ENCODE results near the gene MAP1LC3A.

The MAP1LC3A gene

DNA sequence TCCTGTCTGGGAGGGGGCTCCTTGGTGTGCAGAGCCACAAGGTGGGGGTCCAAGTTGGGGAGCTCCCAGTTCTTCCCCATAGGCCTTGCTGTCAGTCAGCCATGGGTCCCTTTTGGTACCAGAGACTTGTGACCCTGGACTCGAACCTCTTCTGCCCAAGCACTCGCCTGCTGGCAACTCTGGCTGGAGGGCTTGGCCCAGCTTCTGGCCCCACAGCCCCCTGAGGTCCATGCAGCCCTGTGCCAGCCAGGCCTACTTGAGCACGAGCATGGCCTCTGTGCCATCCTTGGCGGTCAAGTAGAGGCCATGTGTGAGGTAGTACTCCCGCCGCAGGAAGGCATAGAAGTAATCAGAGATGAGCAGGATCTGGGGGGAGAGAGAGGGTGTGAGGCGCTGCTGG is 2.1 kb downstream of the MAP1LC3A start:
- no peak overlapping the region for H2AK5ac ChIP-seq (ENCODE audit: low read length)
- H3K79me2 ChIP-seq (ENCODE audit: control insufficient read depth, insufficient read depth, low read length) = no peaks in the 10 kb centered on the region
- no peaks in the 10 kb centered on the region for H3K27me3 ChIP-seq (ENCODE audit: insufficient read depth, low read length, poor library complexity)
- H2BK120ac ChIP-seq (ENCODE audit: low read depth, low read length) = no peak overlapping the region
- H3K56ac ChIP-seq (ENCODE audit: low read length) = no peak overlapping the region
- no peak overlapping the region for H3K27ac ChIP-seq (ENCODE audit: low read depth, low read length)
- no peak overlapping the region for H3K4ac ChIP-seq (ENCODE audit: low read depth, low read length)
- WGBS (ENCODE audit: extremely low coverage, insufficient coverage, low lambda C conversion rate) = no CpG with 5 or more reads among the region's 7 CpGs
- no peak overlapping the region for H3K4me2 ChIP-seq (ENCODE audit: low read length)
- H3K36me3 ChIP-seq (ENCODE audit: control insufficient read depth, insufficient read depth, low read length) = peaks cover under 1% of the 10 kb centered on the region
- no peak overlapping the region for H2BK15ac ChIP-seq (replicated peaks; ENCODE audit: low read depth)
- H4K8ac ChIP-seq (ENCODE audit: low read depth, low read length) = no peak overlapping the region
- H3K79me1 ChIP-seq (ENCODE audit: low read length) = no peaks in the 10 kb centered on the region
- no peak overlapping the region for H2BK5ac ChIP-seq (ENCODE audit: low read length)
- DNase-seq = no peak
- H3K23ac ChIP-seq (ENCODE audit: low read length) = no peak overlapping the region
- no peak overlapping the region for H3K4me3 ChIP-seq (ENCODE audit: low read length)
- H3K18ac ChIP-seq (ENCODE audit: low read length) = no peak overlapping the region
- H3K9ac ChIP-seq (ENCODE audit: low read length) = no peak overlapping the region
- no peak overlapping the region for H4K5ac ChIP-seq (ENCODE audit: low read length)
- no peaks in the 10 kb centered on the region for H3K4me1 ChIP-seq (ENCODE audit: control insufficient read depth, low read depth, low read length)

DNA sequence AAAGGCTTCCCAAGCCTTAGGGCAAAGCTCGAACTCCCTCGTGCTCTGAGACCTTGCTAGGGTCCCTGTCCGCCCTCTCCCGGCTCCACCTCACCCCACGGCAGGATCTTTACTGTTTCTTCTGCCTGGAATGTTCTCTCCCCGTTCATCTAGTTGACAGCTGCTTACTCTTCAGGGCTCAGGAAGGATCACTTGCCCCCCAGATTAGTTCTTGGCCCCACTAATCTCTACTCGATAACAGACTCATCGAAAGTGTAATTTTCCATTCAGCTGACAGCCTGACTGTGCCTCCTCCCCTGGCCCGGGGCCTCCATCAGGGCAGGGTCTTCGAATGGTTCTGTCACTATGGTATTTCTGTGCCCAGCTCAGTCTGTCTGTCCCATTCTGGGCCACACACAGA is 3.1 kb downstream of the MAP1LC3A start:
- H3K4me3 ChIP-seq (ENCODE audit: low read length) = no peak overlapping the region
- H2AK5ac ChIP-seq (ENCODE audit: low read length) = no peak overlapping the region
- H2BK5ac ChIP-seq (ENCODE audit: low read length) = no peak overlapping the region
- H3K56ac ChIP-seq (ENCODE audit: low read length) = no peak overlapping the region
- H2BK120ac ChIP-seq (ENCODE audit: low read depth, low read length) = no peak overlapping the region
- no peaks in the 10 kb centered on the region for H3K79me1 ChIP-seq (ENCODE audit: low read length)
- peaks cover 1% of the 10 kb centered on the region for H3K36me3 ChIP-seq (ENCODE audit: control insufficient read depth, insufficient read depth, low read length)
- H3K27me3 ChIP-seq (ENCODE audit: insufficient read depth, low read length, poor library complexity) = no peaks in the 10 kb centered on the region
- no peaks in the 10 kb centered on the region for H3K4me1 ChIP-seq (ENCODE audit: control insufficient read depth, low read depth, low read length)
- H3K79me2 ChIP-seq (ENCODE audit: control insufficient read depth, insufficient read depth, low read length) = no peaks in the 10 kb centered on the region
- H3K4me2 ChIP-seq (ENCODE audit: low read length) = no peak overlapping the region
- H3K4ac ChIP-seq (ENCODE audit: low read depth, low read length) = no peak overlapping the region
- no peak overlapping the region for H2BK15ac ChIP-seq (replicated peaks; ENCODE audit: low read depth)
- WGBS (ENCODE audit: extremely low coverage, insufficient coverage, low lambda C conversion rate) = no CpG with 5 or more reads among the region's 10 CpGs
- no peak overlapping the region for H3K9ac ChIP-seq (ENCODE audit: low read length)
- H4K8ac ChIP-seq (ENCODE audit: low read depth, low read length) = no peak overlapping the region
- no peak overlapping the region for H3K18ac ChIP-seq (ENCODE audit: low read length)
- DNase-seq = no peak
- no peak overlapping the region for H3K27ac ChIP-seq (ENCODE audit: low read depth, low read length)
- no peak overlapping the region for H4K5ac ChIP-seq (ENCODE audit: low read length)
- H3K23ac ChIP-seq (ENCODE audit: low read length) = no peak overlapping the region

DNA sequence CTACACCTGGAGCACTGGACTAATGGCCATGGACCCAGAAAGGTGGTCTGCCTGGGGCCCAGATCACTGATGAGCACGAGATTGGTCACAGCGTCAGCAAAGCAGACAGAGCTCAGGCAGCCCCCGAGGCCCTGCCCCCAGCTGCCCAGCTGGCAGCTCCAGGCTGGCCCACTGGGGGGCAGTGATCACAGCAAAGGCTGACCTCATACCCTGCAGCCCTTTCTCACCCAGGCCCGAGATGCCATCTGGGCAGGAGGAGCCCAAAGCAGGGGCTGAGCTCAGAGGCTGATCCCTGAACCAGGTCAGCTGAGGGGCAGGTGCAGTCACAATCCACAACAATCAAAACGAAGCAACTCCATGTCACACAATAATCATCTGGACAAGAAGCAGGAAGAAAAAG is 4.1 kb downstream of the MAP1LC3A start:
- Histone ChIP-seq H2BK15ac (replicated peaks; ENCODE audit: low read depth) (no peak overlapping the region), H3K79me1 (ENCODE audit: low read length) (no peaks in the 10 kb centered on the region), H2BK120ac (ENCODE audit: low read depth, low read length) (no peak overlapping the region), H4K8ac (ENCODE audit: low read depth, low read length) (no peak overlapping the region), H4K5ac (ENCODE audit: low read length) (no peak overlapping the region), H3K4me1 (ENCODE audit: control insufficient read depth, low read depth, low read length) (no peaks in the 10 kb centered on the region), H2BK5ac (ENCODE audit: low read length) (no peak overlapping the region), H3K4me2 (ENCODE audit: low read length) (no peak overlapping the region), H3K9ac (ENCODE audit: low read length) (no peak overlapping the region), H3K4ac (ENCODE audit: low read depth, low read length) (no peak overlapping the region), H3K79me2 (ENCODE audit: control insufficient read depth, insufficient read depth, low read length) (no peaks in the 10 kb centered on the region), H3K27me3 (ENCODE audit: insufficient read depth, low read length, poor library complexity) (no peaks in the 10 kb centered on the region), H3K27ac (ENCODE audit: low read depth, low read length) (no peak overlapping the region), H3K56ac (ENCODE audit: low read length) (no peak overlapping the region), H3K36me3 (ENCODE audit: control insufficient read depth, insufficient read depth, low read length) (peaks cover 1% of the 10 kb centered on the region), H2AK5ac (ENCODE audit: low read length) (no peak overlapping the region), H3K23ac (ENCODE audit: low read length) (no peak overlapping the region), H3K18ac (ENCODE audit: low read length) (no peak overlapping the region), H3K4me3 (ENCODE audit: low read length) (no peak overlapping the region)
- WGBS (ENCODE audit: extremely low coverage, insufficient coverage, low lambda C conversion rate) = no CpG with 5 or more reads among the region's 5 CpGs
- peak; percentile 59 for DNase-seq

DNA sequence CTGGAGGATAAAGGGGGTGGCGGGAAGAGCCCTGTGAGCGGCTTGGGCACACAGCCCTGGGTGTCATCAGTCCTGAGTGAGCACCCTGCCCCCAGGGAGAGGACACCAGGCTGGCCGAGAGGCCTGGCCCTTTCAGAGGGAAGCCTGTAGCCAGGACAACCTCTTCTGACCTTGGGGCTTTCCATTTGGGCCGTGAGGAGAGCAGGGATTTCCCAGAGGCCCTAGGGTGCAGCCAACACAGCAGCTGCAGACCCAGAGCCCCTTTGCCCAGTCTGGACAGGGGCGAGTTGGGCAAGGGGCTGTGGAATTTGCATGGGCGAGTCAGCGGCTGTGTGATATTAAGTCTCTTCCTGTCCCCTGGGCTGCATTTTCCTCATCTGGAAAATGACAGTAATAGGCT is 6.3 kb downstream of the MAP1LC3A start:
- WGBS (ENCODE audit: extremely low coverage, insufficient coverage, low lambda C conversion rate) = no CpG with 5 or more reads among the region's 7 CpGs
- H3K27me3 ChIP-seq (ENCODE audit: insufficient read depth, low read length, poor library complexity) = no peaks in the 10 kb centered on the region
- H4K8ac ChIP-seq (ENCODE audit: low read depth, low read length) = no peak overlapping the region
- H3K56ac ChIP-seq (ENCODE audit: low read length) = no peak overlapping the region
- H3K36me3 ChIP-seq (ENCODE audit: control insufficient read depth, insufficient read depth, low read length) = peaks cover 1% of the 10 kb centered on the region
- no peak overlapping the region for H2BK15ac ChIP-seq (replicated peaks; ENCODE audit: low read depth)
- no peak for DNase-seq
- H3K4me3 ChIP-seq (ENCODE audit: low read length) = no peak overlapping the region
- no peak overlapping the region for H3K23ac ChIP-seq (ENCODE audit: low read length)
- H3K27ac ChIP-seq (ENCODE audit: low read depth, low read length) = no peak overlapping the region
- no peaks in the 10 kb centered on the region for H3K4me1 ChIP-seq (ENCODE audit: control insufficient read depth, low read depth, low read length)
- no peaks in the 10 kb centered on the region for H3K79me1 ChIP-seq (ENCODE audit: low read length)
- no peak overlapping the region for H2BK120ac ChIP-seq (ENCODE audit: low read depth, low read length)
- no peak overlapping the region for H3K18ac ChIP-seq (ENCODE audit: low read length)
- H2BK5ac ChIP-seq (ENCODE audit: low read length) = no peak overlapping the region
- no peak overlapping the region for H4K5ac ChIP-seq (ENCODE audit: low read length)
- no peak overlapping the region for H3K4ac ChIP-seq (ENCODE audit: low read depth, low read length)
- no peak overlapping the region for H2AK5ac ChIP-seq (ENCODE audit: low read length)
- H3K79me2 ChIP-seq (ENCODE audit: control insufficient read depth, insufficient read depth, low read length) = no peaks in the 10 kb centered on the region
- no peak overlapping the region for H3K9ac ChIP-seq (ENCODE audit: low read length)
- H3K4me2 ChIP-seq (ENCODE audit: low read length) = no peak overlapping the region

DNA sequence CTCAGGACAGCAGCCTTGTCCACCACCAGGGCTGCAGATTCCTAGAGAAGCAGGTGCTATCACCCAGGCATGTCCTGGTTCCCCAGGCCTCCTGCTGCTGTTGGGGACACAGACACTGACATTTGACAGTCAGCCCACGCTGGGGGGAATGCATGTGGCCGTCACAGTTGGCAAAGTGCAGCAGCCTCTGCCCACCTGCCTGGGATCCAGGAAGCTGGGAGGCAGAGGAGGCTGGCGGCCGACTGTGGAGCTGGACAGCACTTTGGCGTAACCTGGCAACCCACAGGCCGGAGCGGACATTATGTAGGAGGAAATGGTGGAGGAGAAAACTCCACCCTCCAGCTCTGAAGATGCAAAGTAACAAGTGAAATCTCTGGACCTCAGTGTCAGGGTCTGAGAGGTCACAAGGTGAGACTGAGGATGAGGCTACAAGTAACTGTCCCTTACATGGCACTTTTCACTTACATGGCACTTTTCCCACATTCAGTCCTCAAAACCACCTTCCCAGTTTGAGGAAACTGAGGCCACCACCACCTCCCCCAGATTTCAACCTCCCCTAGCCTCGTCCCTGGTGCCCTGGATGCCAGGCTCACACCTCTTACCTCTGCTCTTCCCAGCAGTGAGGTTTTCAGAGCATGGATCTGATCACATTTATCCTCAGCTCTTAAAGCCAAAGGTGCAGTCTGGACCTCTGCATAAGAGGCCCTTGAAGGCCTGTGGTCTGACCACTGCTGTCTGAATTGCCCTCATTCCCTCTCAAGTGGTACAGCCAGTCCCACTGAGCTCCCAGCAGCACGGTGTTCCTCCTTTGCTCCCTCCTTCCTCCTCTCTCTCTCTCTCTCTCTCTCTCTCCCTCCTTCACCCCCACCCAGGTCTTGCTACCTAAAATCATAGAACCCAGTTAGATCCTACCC is 8.7 kb downstream of the MAP1LC3A start:
- Histone ChIP-seq H3K4me3 (ENCODE audit: low read length) (no peak overlapping the region), H3K56ac (ENCODE audit: low read length) (no peak overlapping the region), H3K9ac (ENCODE audit: low read length) (no peak overlapping the region), H3K4me1 (ENCODE audit: control insufficient read depth, low read depth, low read length) (no peaks in the 10 kb centered on the region), H2BK120ac (ENCODE audit: low read depth, low read length) (no peak overlapping the region), H4K5ac (ENCODE audit: low read length) (no peak overlapping the region), H3K79me2 (ENCODE audit: control insufficient read depth, insufficient read depth, low read length) (no peaks in the 10 kb centered on the region), H2BK15ac (replicated peaks; ENCODE audit: low read depth) (no peak overlapping the region), H3K23ac (ENCODE audit: low read length) (no peak overlapping the region), H2BK5ac (ENCODE audit: low read length) (no peak overlapping the region), H3K4ac (ENCODE audit: low read depth, low read length) (no peak overlapping the region), H3K27me3 (ENCODE audit: insufficient read depth, low read length, poor library complexity) (no peaks in the 10 kb centered on the region), H3K79me1 (ENCODE audit: low read length) (no peaks in the 10 kb centered on the region), H4K8ac (ENCODE audit: low read depth, low read length) (no peak overlapping the region), H3K36me3 (ENCODE audit: control insufficient read depth, insufficient read depth, low read length) (peaks cover 1% of the 10 kb centered on the region), H3K18ac (ENCODE audit: low read length) (no peak overlapping the region), H3K4me2 (ENCODE audit: low read length) (no peak overlapping the region), H2AK5ac (ENCODE audit: low read length) (no peak overlapping the region), H3K27ac (ENCODE audit: low read depth, low read length) (no peak overlapping the region)
- no CpG with 5 or more reads among the region's 9 CpGs for WGBS (ENCODE audit: extremely low coverage, insufficient coverage, low lambda C conversion rate)
- DNase-seq = no peak

Data from mesendoderm (in vitro differentiated cells).